Retinal pigment epithelial cell (primary cell): Measurements from ENCODE around the gene HAUS7.

Experiments
- DNase-seq: peaks from one replicate; pipeline ENCODE4 v3.0.0-alpha.2; 2010; ENCODE audit warnings: low read depth
- H3K4me3 ChIP-seq: 2 replicates; pipeline ENCODE4 v1.5.1; 2011; ENCODE audit warnings: mild to moderate bottlenecking, low read length, control low read depth, moderate library complexity
- CTCF ChIP-seq: conservative IDR thresholded peaks from 2 replicates; pipeline ENCODE4 v1.5.1; 2011; ENCODE audit warnings: low read depth, low read length, control low read depth, inconsistent platforms

The HAUS7 gene

GRCh38 chrX:153494061-153494460 is 23.7 kb upstream of the HAUS7 start:
- TF ChIP-seq CTCF, result no peak
- H3K4me3 ChIP-seq, result no peak overlapping the region

GRCh38 chrX:153493085-153493484 is 22.7 kb upstream of the HAUS7 start:
- DNase-seq, result no peak
- TF ChIP-seq CTCF, result no peak
- no peak overlapping the region for H3K4me3 ChIP-seq

More at GRCh38 chrX:153494061-153494460, 23.7 kb upstream of the HAUS7 start:
- no peak for DNase-seq

- no peak overlapping the region for H3K4me3 ChIP-seq
- no peak for DNase-seq
- TF ChIP-seq CTCF, result no peak
Observed at GRCh38 chrX:153492543-153492942, 22.2 kb upstream of the HAUS7 start.

GRCh38 chrX:153491918-153492317 is 21.5 kb upstream of the HAUS7 start:
- TF ChIP-seq CTCF, result no peak
- no peak overlapping the region for H3K4me3 ChIP-seq
- DNase-seq, result no peak

- DNase-seq, result no peak
- H3K4me3 ChIP-seq, result no peak overlapping the region
- TF ChIP-seq CTCF, result no peak
Observed at GRCh38 chrX:153491351-153491914, 21.1 kb upstream of the HAUS7 start.

- TF ChIP-seq CTCF, result no peak
- H3K4me3 ChIP-seq, result no peak overlapping the region
- DNase-seq, result no peak
Observed at GRCh38 chrX:153490217-153490930, 20.0 kb upstream of the HAUS7 start.
